CD14-positive monocyte (primary cell): Measurements from ENCODE around the gene UNC93A. TPM values are rescaled to one million over a fixed set of nuclear protein-coding genes. Genes with fewer than 3 reads are reported as not detected.

Experiments
- DNase-seq, 3 donors: peaks; one replicate each; pipeline ENCODE4 v3.0.0-alpha.2; 2011 to 2022
- H2AFZ ChIP-seq: 2 replicates; pipeline ENCODE4 v1.6.0; 2012; ENCODE audit warnings: mild to moderate bottlenecking, low read depth, low read length, inconsistent platforms; ENCODE audit not compliant: insufficient read depth, poor library complexity, severe bottlenecking
- H3K27ac ChIP-seq, 2 donors: 1 replicate in 1 of 2; 2 replicates in 1 of 2; pipeline ENCODE4 v1.5.1; 2012 to 2013; ENCODE audit warnings: low read length in 2 of 2, control low read depth in 1 of 2, inconsistent platforms in 1 of 2, low read depth in 1 of 2, mild to moderate bottlenecking in 1 of 2
- H3K27me3 ChIP-seq, 2 donors: one replicate each; pipeline versions ENCODE4 v1.6.0 to v1.6.1; 2011 to 2013; ENCODE audit warnings: low read length in 2 of 2; ENCODE audit not compliant: control insufficient read depth in 2 of 2, insufficient read depth in 2 of 2
- H3K36me3 ChIP-seq, 2 donors: replicated peaks in 1 of 2; 1 replicate in 1 of 2; 2 replicates in 1 of 2; pipeline versions ENCODE4 v1.5.1 to v1.6.1; 2012 to 2013; ENCODE audit warnings: low read length in 2 of 2, control low read depth in 1 of 2, inconsistent platforms in 1 of 2, mild to moderate bottlenecking in 1 of 2; ENCODE audit not compliant: insufficient read depth in 2 of 2, control insufficient read depth in 1 of 2
- H3K4me1 ChIP-seq, 2 donors: 1 replicate in 1 of 2; 2 replicates in 1 of 2; pipeline versions ENCODE4 v1.5.1 to v1.6.1; 2012 to 2013; ENCODE audit warnings: low read length in 2 of 2, control low read depth in 1 of 2, inconsistent platforms in 1 of 2, mild to moderate bottlenecking in 1 of 2, moderate library complexity in 1 of 2; ENCODE audit not compliant: insufficient read depth in 2 of 2, control insufficient read depth in 1 of 2
- H3K4me2 ChIP-seq: replicated peaks from 2 replicates; pipeline ENCODE3; 2012; ENCODE audit warnings: low read length, moderate library complexity, mild to moderate bottlenecking; ENCODE audit not compliant: poor library complexity, severe bottlenecking; ENCODE audit errors: extremely low read depth
- H3K4me3 ChIP-seq, 3 experiments: fragments of 200-600 bp in 1 of 3; sonication (generic) in 1 of 3; replicated peaks in 1 of 3; 1 replicate in 2 of 3; 2 replicates in 1 of 3; pipeline ENCODE4 v1.5.1; 2011 to 2013; ENCODE audit warnings: low read length in 3 of 3, mild to moderate bottlenecking in 3 of 3, control low read depth in 2 of 3, low read depth in 2 of 3, inconsistent platforms in 1 of 3, moderate library complexity in 1 of 3
- H3K79me2 ChIP-seq: 2 replicates; pipeline ENCODE4 v1.6.0; 2012; ENCODE audit warnings: mild to moderate bottlenecking, control low read depth, inconsistent platforms, low read length, moderate library complexity; ENCODE audit not compliant: insufficient read depth
- H3K9ac ChIP-seq: 2 replicates; pipeline ENCODE4 v1.6.0; 2017; ENCODE audit warnings: low read length, mild to moderate bottlenecking; ENCODE audit not compliant: insufficient read depth, poor library complexity, severe bottlenecking
- H3K9me3 ChIP-seq, 2 donors: replicated peaks in 1 of 2; 1 replicate in 1 of 2; 2 replicates in 1 of 2; pipeline versions ENCODE4 v1.5.1 to v1.6.1; 2012 to 2013; ENCODE audit warnings: low read length in 2 of 2, control low read depth in 1 of 2; ENCODE audit not compliant: control insufficient read depth in 1 of 2, insufficient read depth in 1 of 2
- H4K20me1 ChIP-seq: 2 replicates; pipeline ENCODE4 v1.6.0; 2012; ENCODE audit warnings: mild to moderate bottlenecking, low read length, control low read depth, moderate library complexity; ENCODE audit not compliant: insufficient read depth
- H3K27ac Mint-ChIP-seq, 7 donors: one replicate each; pipeline ENCODE4 v1.8.0; 2020; ENCODE audit warnings: mild to moderate bottlenecking in 7 of 7, mixed read lengths in 7 of 7, moderate library complexity in 6 of 7, inconsistent platforms in 2 of 7
- H3K27me3 Mint-ChIP-seq, 3 donors: one replicate each; pipeline ENCODE4 v1.8.0; 2021 to 2022; ENCODE audit warnings: low read depth in 3 of 3, mild to moderate bottlenecking in 3 of 3, mixed read lengths in 3 of 3, moderate library complexity in 3 of 3, inconsistent platforms in 1 of 3
- H3K36me3 Mint-ChIP-seq, 2 donors: one replicate each; pipeline ENCODE4 v1.8.0; 2020; ENCODE audit warnings: mixed read lengths in 2 of 2, inconsistent platforms in 1 of 2, mild to moderate bottlenecking in 1 of 2
- H3K4me1 Mint-ChIP-seq: one replicate; pipeline ENCODE4 v1.8.0; 2020; ENCODE audit warnings: mild to moderate bottlenecking, mixed read lengths
- H3K4me3 Mint-ChIP-seq, 2 donors: one replicate each; pipeline ENCODE4 v1.8.0; 2020; ENCODE audit warnings: mild to moderate bottlenecking in 2 of 2, mixed read lengths in 2 of 2, moderate library complexity in 1 of 2
- H3K9me3 Mint-ChIP-seq, 7 donors: one replicate each; pipeline ENCODE4 v1.8.0; 2020 to 2022; ENCODE audit warnings: mixed read lengths in 7 of 7, mild to moderate bottlenecking in 6 of 7, moderate library complexity in 6 of 7, inconsistent platforms in 2 of 7
- CTCF ChIP-seq: fragments of 200-600 bp; IDR thresholded peaks from one replicate; pipeline ENCODE4 v1.8.0; 2022; ENCODE audit warnings: antibody characterized with exemption, mild to moderate bottlenecking
- WGBS: methylation state at CpG from one replicate; pipeline ENCODE4 v1.1.5; 2013; ENCODE audit warnings: missing lambda C conversion rate; ENCODE audit not compliant: insufficient coverage; 5-methylcytosine and 5-hydroxymethylcytosine counted together
- intact Hi-C, 2 donors: fragments of 100-400 bp; cut with micrococcal nuclease; formaldehyde crosslinking; loops; one replicate each; pipeline versions ENCODE4 v1.15.0 to v1.15.1; 2023
- polyA plus RNA-seq, 3 donors: library from polyadenylated mRNA; depleted of rRNA in 1 of 3; unstranded in 2 of 3; stranded (reverse) in 1 of 3; fragments of 300-500 nt in 2 of 3; fragments of >200 nt in 1 of 3; fragmentation: Illumina TruSeq in 2 of 3; gene quantifications; 1 replicate in 2 of 3; 2 replicates in 1 of 3; pipeline ENCODE4 v1.2.3, GENCODE V29; 2012 to 2021

Gene UNC93A
- polyA plus RNA-seq, 3 donors: not detected

- no peak overlapping the region for H2AFZ ChIP-seq
Observed at GRCh38 chr6:167336844-167337630, 45.9 kb downstream of the UNC93A start.

More at GRCh38 chr6:167336844-167337630, 45.9 kb downstream of the UNC93A start:
- Histone ChIP-seq H3K9ac (no peak overlapping the region), H3K27me3 (no peaks in the 10 kb centered on the region), H3K79me2 (no peaks in the 10 kb centered on the region), H3K4me1 (no peaks in the 10 kb centered on the region), H3K4me3 (no peak overlapping the region), H3K27ac (no peak overlapping the region), H3K9me3 (no peaks in the 10 kb centered on the region), H3K36me3 (no peaks in the 10 kb centered on the region), H4K20me1 (no peaks in the 10 kb centered on the region), H3K4me2 (no peak overlapping the region)
- DNase-seq: no peak
- Mint-ChIP-seq H3K4me3 (no peak overlapping the region), H3K36me3 (no peaks in the 10 kb centered on the region), H3K27ac (no peak overlapping the region), H3K27me3 (peaks cover 0 to 1% (median 0%) of the 10 kb centered on the region in 3 donors), H3K4me1 (no peaks in the 10 kb centered on the region), H3K9me3 (peaks cover 0 to 4% (median 0%) of the 10 kb centered on the region in 7 donors)
- intact Hi-C loops: no loop called here
- TF ChIP-seq CTCF: no peak
- 96% methylated on average over 15 of the region's 19 CpGs for WGBS
